K562 (cell line): Measurements from ENCODE around the gene LBHD1. TPM values are rescaled to one million over a fixed set of nuclear protein-coding genes. Genes with fewer than 3 reads are reported as not detected.

Experiments used
- CBX3 ChIP-seq, 2 experiments: IDR thresholded peaks; 1 replicate in 1 of 2; 2 replicates in 1 of 2; pipeline ENCODE4 v1.6.1; 2012; ENCODE audit warnings: inconsistent platforms in 2 of 2, low read length in 2 of 2, borderline replicate concordance in 1 of 2, control low read depth in 1 of 2
- CXXC5 ChIP-seq: fragments of 250-450 bp; sonication (Bioruptor Pico); IDR thresholded peaks from 2 replicates; pipeline ENCODE4 v1.8.0; 2022; ENCODE audit warnings: inconsistent platforms, mild to moderate bottlenecking, moderate library complexity
- DPF2 ChIP-seq: fragments of 450-650 bp; IDR thresholded peaks from 2 replicates; pipeline ENCODE4 v1.6.1; 2016
- ELF2 ChIP-seq: fragments of 250-450 bp; sonication (Bioruptor Pico); IDR thresholded peaks from 2 replicates; pipeline ENCODE4 v1.5.0; 2021; ENCODE audit warnings: mild to moderate bottlenecking
- ETV6 ChIP-seq, 3 experiments: fragments of 150-350 bp in 1 of 3; sonication (generic) in 1 of 3; formaldehyde crosslinking in 1 of 3; IDR thresholded peaks; 2 replicates each; pipeline versions ENCODE4 v1.6.1 to v1.8.0; 2014 to 2022; ENCODE audit warnings: borderline replicate concordance in 2 of 3, low read depth in 2 of 3, antibody characterized with exemption in 1 of 3, low read length in 1 of 3, mild to moderate bottlenecking in 1 of 3, missing genetic modification reagents in 1 of 3
- GABPA ChIP-seq: fragments of 200-800 bp; sonication (Bioruptor generic); conservative IDR thresholded peaks from 2 replicates; pipeline ENCODE4 v1.6.1; 2016; ENCODE audit warnings: low read depth, missing genetic modification characterization, missing compliant biosample characterization
- HDAC2 ChIP-seq: fragments of 450-650 bp; IDR thresholded peaks from 2 replicates; pipeline ENCODE4 v1.6.1; 2016; ENCODE audit warnings: mild to moderate bottlenecking
- RAD51 ChIP-seq: fragments of 450-650 bp; IDR thresholded peaks from 2 replicates; pipeline ENCODE4 v1.7.1; 2016; ENCODE audit warnings: low read depth, mild to moderate bottlenecking, borderline replicate concordance
- SMAD1 ChIP-seq: fragments of 150-350 bp; IDR thresholded peaks from 2 replicates; pipeline ENCODE4 v1.6.1; 2014; ENCODE audit warnings: low read length, low read depth; ENCODE audit not compliant: partially characterized antibody
- SNAPC5 ChIP-seq: fragments of 250-450 bp; sonication (Bioruptor Pico); IDR thresholded peaks from 2 replicates; pipeline ENCODE4 v1.8.0; 2021; ENCODE audit warnings: moderate library complexity, mild to moderate bottlenecking, inconsistent platforms
- ZBTB33 ChIP-seq: sonication (generic); formaldehyde crosslinking; IDR thresholded peaks from 2 replicates; pipeline ENCODE4 v1.8.1; 2023; ENCODE audit warnings: mild to moderate bottlenecking, missing genetic modification reagents
- ZNF830 ChIP-seq: fragments of 250-450 bp; sonication (Bioruptor Pico); IDR thresholded peaks from 2 replicates; pipeline ENCODE4 v1.5.0; 2021; ENCODE audit warnings: mild to moderate bottlenecking
- polyA plus RNA-seq, 8 experiments: library from polyadenylated mRNA; depleted of rRNA in 4 of 8; stranded (reverse) in 5 of 8; unstranded in 3 of 8; fragments of >200 nt; fragmentation: Nextera tagmentation in 2 of 8; fragmentation: Illumina TruSeq in 1 of 8; extraction: Ambion mirVana in 2 of 8; extraction: Trizol in 1 of 8; gene quantifications; 2 replicates each; pipeline versions ENCODE4 v1.2.1 to v1.2.3, GENCODE V29; 2011 to 2014; ENCODE audit warnings: inconsistent platforms in 1 of 8, missing spikeins in 1 of 8
- total RNA-seq, 7 experiments: library from RNA; depleted of rRNA in 6 of 7; stranded (reverse); fragments of >200 nt in 6 of 7; fragmentation: Illumina TruSeq in 2 of 7; extraction: Trizol in 2 of 7; gene quantifications; 2 replicates each; pipeline versions ENCODE4 v1.2.1 to v1.2.3, GENCODE V29; 2011 to 2021; ENCODE audit warnings: low replicate concordance in 1 of 7
- TF ChIP-seq, protein P1 (sequence below): fragments of 250-450 bp; sonication (Bioruptor Pico); IDR thresholded peaks from 2 replicates; pipeline ENCODE4 v1.4.0; 2020
- TF ChIP-seq, protein P2 (sequence below): IDR thresholded peaks from 2 replicates; pipeline ENCODE4 v1.6.1; 2012; ENCODE audit warnings: low read depth, low read length, improper control_type of control experiment, borderline replicate concordance

Gene LBHD1
- total and polyA plus RNA-seq, 9 of the 15 experiments (the other 6 are each of a cell fraction or from before 2014, with no cell fraction given) = 2.6 to 28.0 (median 12.5) TPM

- peak; percentile 10; the same call in 1 of the 2 replicates for TF ChIP-seq ZBTB33 (CRISPR knock-in tag)
- TF ChIP-seq ELF2 = peak; percentile 75
- peak; percentile 82 for TF ChIP-seq HDAC2
- TF ChIP-seq ETV6 (IDR thresholded peaks at IDR 0.05; ENCODE audit: borderline replicate concordance in 1 of 2, low read depth in 2 of 2, low read length in 1 of 2) = peak in 1 of 2 experiments; percentile 66; a peak in 1 of 4 replicates
- TF ChIP-seq ETV6 (CRISPR knock-in tag; IDR thresholded peaks at IDR 0.05; ENCODE audit: borderline replicate concordance) = no peak
- TF ChIP-seq SMAD1 = no peak
- peak; percentile 75 for TF ChIP-seq RAD51
- peak; percentile 48 for TF ChIP-seq DPF2
- no peak; a peak in 1 of 3 replicates for TF ChIP-seq CBX3 (IDR thresholded peaks at IDR 0.05; ENCODE audit: borderline replicate concordance in 1 of 2, low read length in 2 of 2)
- TF ChIP-seq ZNF830 = peak; percentile 75; the same call in 1 of the 2 replicates
- TF ChIP-seq, protein P1, sequence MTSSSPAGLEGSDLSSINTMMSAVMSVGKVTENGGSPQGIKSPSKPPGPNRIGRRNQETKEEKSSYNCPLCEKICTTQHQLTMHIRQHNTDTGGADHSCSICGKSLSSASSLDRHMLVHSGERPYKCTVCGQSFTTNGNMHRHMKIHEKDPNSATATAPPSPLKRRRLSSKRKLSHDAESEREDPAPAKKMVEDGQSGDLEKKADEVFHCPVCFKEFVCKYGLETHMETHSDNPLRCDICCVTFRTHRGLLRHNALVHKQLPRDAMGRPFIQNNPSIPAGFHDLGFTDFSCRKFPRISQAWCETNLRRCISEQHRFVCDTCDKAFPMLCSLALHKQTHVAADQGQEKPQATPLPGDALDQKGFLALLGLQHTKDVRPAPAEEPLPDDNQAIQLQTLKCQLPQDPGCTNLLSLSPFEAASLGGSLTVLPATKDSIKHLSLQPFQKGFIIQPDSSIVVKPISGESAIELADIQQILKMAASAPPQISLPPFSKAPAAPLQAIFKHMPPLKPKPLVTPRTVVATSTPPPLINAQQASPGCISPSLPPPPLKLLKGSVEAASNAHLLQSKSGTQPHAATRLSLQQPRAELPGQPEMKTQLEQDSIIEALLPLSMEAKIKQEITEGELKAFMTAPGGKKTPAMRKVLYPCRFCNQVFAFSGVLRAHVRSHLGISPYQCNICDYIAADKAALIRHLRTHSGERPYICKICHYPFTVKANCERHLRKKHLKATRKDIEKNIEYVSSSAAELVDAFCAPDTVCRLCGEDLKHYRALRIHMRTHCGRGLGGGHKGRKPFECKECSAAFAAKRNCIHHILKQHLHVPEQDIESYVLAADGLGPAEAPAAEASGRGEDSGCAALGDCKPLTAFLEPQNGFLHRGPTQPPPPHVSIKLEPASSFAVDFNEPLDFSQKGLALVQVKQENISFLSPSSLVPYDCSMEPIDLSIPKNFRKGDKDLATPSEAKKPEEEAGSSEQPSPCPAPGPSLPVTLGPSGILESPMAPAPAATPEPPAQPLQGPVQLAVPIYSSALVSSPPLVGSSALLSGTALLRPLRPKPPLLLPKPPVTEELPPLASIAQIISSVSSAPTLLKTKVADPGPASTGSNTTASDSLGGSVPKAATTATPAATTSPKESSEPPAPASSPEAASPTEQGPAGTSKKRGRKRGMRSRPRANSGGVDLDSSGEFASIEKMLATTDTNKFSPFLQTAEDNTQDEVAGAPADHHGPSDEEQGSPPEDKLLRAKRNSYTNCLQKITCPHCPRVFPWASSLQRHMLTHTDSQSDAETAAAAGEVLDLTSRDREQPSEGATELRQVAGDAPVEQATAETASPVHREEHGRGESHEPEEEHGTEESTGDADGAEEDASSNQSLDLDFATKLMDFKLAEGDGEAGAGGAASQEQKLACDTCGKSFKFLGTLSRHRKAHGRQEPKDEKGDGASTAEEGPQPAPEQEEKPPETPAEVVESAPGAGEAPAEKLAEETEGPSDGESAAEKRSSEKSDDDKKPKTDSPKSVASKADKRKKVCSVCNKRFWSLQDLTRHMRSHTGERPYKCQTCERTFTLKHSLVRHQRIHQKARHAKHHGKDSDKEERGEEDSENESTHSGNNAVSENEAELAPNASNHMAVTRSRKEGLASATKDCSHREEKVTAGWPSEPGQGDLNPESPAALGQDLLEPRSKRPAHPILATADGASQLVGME (CRISPR knock-in tag) = 0 out of 2 replicates have a peak, but pooled peaks have one; percentile 12
- TF ChIP-seq, protein P2, sequence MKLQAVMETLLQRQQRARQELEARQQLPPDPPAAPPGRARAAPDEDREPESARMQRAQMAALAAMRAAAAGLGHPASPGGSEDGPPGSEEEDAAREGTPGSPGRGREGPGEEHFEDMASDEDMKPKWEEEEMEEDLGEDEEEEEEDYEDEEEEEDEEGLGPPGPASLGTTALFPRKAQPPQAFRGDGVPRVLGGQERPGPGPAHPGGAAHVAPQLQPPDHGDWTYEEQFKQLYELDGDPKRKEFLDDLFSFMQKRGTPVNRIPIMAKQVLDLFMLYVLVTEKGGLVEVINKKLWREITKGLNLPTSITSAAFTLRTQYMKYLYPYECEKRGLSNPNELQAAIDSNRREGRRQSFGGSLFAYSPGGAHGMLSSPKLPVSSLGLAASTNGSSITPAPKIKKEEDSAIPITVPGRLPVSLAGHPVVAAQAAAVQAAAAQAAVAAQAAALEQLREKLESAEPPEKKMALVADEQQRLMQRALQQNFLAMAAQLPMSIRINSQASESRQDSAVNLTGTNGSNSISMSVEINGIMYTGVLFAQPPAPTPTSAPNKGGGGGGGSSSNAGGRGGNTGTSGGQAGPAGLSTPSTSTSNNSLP = 0 out of 2 replicates have a peak, but pooled peaks have one; percentile 21
- TF ChIP-seq GABPA (tag) = peak; percentile 99
- TF ChIP-seq CXXC5 (CRISPR knock-in tag) = peak; percentile 77
- no peak for TF ChIP-seq SNAPC5 (CRISPR knock-in tag)
Measured at GRCh38 chr11:62621567-62622470, 50.2 kb downstream of the LBHD1 start, which contains the start of gene B3GAT3 (continued).
